ENCODE data around the gene RANBP17. TPM values are rescaled to one million over a fixed set of nuclear protein-coding genes. Genes with fewer than 3 reads are reported as not detected.

RANBP17 gene
- polyA plus RNA-seq, 1 of the 3 experiments (the other 2 are of a cell fraction) = 6.0 TPM

GRCh38 chr5:171283753-171284152 is 421.9 kb downstream of the RANBP17 start:
- H3K4me2 ChIP-seq = no peak overlapping the region
- TF ChIP-seq ELF1 (IDR thresholded peaks at IDR 0.05) (no peak), CTCF (IDR thresholded peaks at IDR 0.05) (no peak), ZBTB33 (IDR thresholded peaks at IDR 0.05; ENCODE audit: borderline replicate concordance, low read depth) (no peak), RFX5 (IDR thresholded peaks at IDR 0.05; ENCODE audit: low read length) (no peak), TEAD4 (IDR thresholded peaks at IDR 0.05; ENCODE audit: borderline replicate concordance, insufficient read depth) (no peak), MAX (IDR thresholded peaks at IDR 0.05; ENCODE audit: low read depth) (no peak), FOXJ3 (CRISPR knock-in tag; IDR thresholded peaks at IDR 0.05) (no peak)
- ChIA-PET POLR2A (no interaction called here), CTCF (interaction anchor here (0.9 to 2.6 kb wide), 2 partner anchors 11 to 27 kb away, joined by 3 to 11 read pairs; no protein-coding TSS in a partner anchor)
- H3K9me2 ChIP-seq = no peaks in the 10 kb centered on the region
- H3K4me1 ChIP-seq (ENCODE audit: control insufficient read depth in 1 of 2, insufficient read depth in 2 of 2, low read depth in 1 of 2, low read length in 1 of 2) = peaks cover 0 to 5% of the 10 kb centered on the region in 2 experiments; a peak in 2 of 4 replicates
- no peaks in the 10 kb centered on the region for H4K20me1 ChIP-seq (ENCODE audit: insufficient read depth)
- 90% methylated on average over 7 of the region's 7 CpGs for WGBS (ENCODE audit: low lambda C conversion rate)
- H3K27ac ChIP-seq (ENCODE audit: low read depth in 2 of 2, low read length in 1 of 2) = no peak overlapping the region
- no peaks in the 10 kb centered on the region for H3K27me3 ChIP-seq (ENCODE audit: insufficient read depth)
- no peaks in the 10 kb centered on the region for H3K79me2 ChIP-seq (ENCODE audit: insufficient read depth)
- no peak for DNase-seq
- no peak overlapping the region for H2AFZ ChIP-seq (ENCODE audit: low read depth)
- no peaks in the 10 kb centered on the region for H3F3A ChIP-seq (replicated peaks; ENCODE audit: insufficient read depth)
- H3K9me3 ChIP-seq = no peaks in the 10 kb centered on the region
- H3K36me3 ChIP-seq (replicated peaks in 1 of 2; ENCODE audit: control insufficient read depth in 1 of 2, insufficient read depth in 2 of 2, low read length in 1 of 2) = no peaks in the 10 kb centered on the region
- no peak overlapping the region for H3K9ac ChIP-seq
- no peak overlapping the region for H3K4me3 ChIP-seq (ENCODE audit: low read depth in 2 of 2, low read length in 1 of 2)

GRCh38 chr5:171285465-171285864 is 423.6 kb downstream of the RANBP17 start:
- ChIA-PET POLR2A (interaction anchor here (2.1 kb wide), 1 partner anchor 21 kb away, joined by 4 read pairs; no protein-coding TSS in a partner anchor), CTCF (interaction anchor here (1.4 to 2.1 kb wide), 3 partner anchors 24 to 57 kb away, joined by 3 to 13 read pairs (median 4); no protein-coding TSS in a partner anchor)
- Histone ChIP-seq H3K4me2 (no peak overlapping the region), H3K79me2 (ENCODE audit: insufficient read depth) (no peaks in the 10 kb centered on the region), H3K27ac (ENCODE audit: low read depth in 2 of 2, low read length in 1 of 2) (no peak overlapping the region), H3K4me1 (ENCODE audit: control insufficient read depth in 1 of 2, insufficient read depth in 2 of 2, low read depth in 1 of 2, low read length in 1 of 2) (peaks cover 0 to 5% of the 10 kb centered on the region in 2 experiments; a peak in 2 of 4 replicates), H3K9me2 (no peaks in the 10 kb centered on the region), H3K36me3 (replicated peaks in 1 of 2; ENCODE audit: control insufficient read depth in 1 of 2, insufficient read depth in 2 of 2, low read length in 1 of 2) (no peaks in the 10 kb centered on the region), H3K9me3 (no peaks in the 10 kb centered on the region), H3K9ac (no peak overlapping the region), H4K20me1 (ENCODE audit: insufficient read depth) (no peaks in the 10 kb centered on the region), H3K27me3 (ENCODE audit: insufficient read depth) (no peaks in the 10 kb centered on the region), H2AFZ (ENCODE audit: low read depth) (no peak overlapping the region), H3F3A (replicated peaks; ENCODE audit: insufficient read depth) (no peaks in the 10 kb centered on the region), H3K4me3 (ENCODE audit: low read depth in 2 of 2, low read length in 1 of 2) (no peak overlapping the region)
- TF ChIP-seq MEF2A (IDR thresholded peaks at IDR 0.05; ENCODE audit: borderline replicate concordance, low read depth) = no peak
- TF ChIP-seq POLR2AphosphoS5 (IDR thresholded peaks at IDR 0.05; ENCODE audit: low read depth, low read length) = no peak
- TF ChIP-seq EP300 (IDR thresholded peaks at IDR 0.05; ENCODE audit: borderline replicate concordance in 1 of 2, low read depth in 1 of 2, low read length in 1 of 2) = no peak
- no peak for TF ChIP-seq RFX5 (IDR thresholded peaks at IDR 0.05; ENCODE audit: low read length)
- no peak for TF ChIP-seq TCF12 (IDR thresholded peaks at IDR 0.05)
- no peak for TF ChIP-seq NFIC (IDR thresholded peaks at IDR 0.05; ENCODE audit: borderline replicate concordance)
- no peak for TF ChIP-seq ELF1 (IDR thresholded peaks at IDR 0.05)
- WGBS (ENCODE audit: low lambda C conversion rate) = 85% methylated on average over 2 of the region's 2 CpGs
- DNase-seq = no peak

All from SK-N-SH (cell line).